ENCODE measurements around the gene TSEN54.

The TSEN54 gene

DNA sequence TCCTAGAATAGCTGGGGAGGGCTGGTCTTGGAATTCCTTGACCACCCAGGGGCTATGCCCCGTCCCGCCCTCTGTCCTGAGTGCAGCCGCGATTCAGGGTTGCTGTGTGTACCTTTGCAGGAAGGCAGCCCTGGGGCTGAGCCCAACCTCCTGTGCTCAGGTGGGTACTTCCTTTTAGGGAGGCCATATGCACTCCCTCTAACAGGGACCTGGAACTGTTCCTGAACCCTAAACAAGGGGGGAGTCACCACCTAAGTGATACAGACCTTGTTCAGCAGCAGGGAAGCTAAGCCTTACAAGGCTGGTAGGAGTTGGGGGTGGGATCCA lies 33.8 kb downstream of the TSEN54 start:
- Histone ChIP-seq H3K9me3 (ENCODE audit: insufficient read depth, low read length) (no peaks in the 10 kb centered on the region), H3K4me2 (ENCODE audit: low read depth, low read length, poor library complexity, severe bottlenecking) (no peak overlapping the region), H3K27me3 (ENCODE audit: low read length) (no peaks in the 10 kb centered on the region), H3K79me2 (ENCODE audit: insufficient read depth, low read length) (no peaks in the 10 kb centered on the region), H3K27ac (ENCODE audit: low read depth, low read length) (no peak overlapping the region), H3K36me3 (ENCODE audit: low read length) (no peaks in the 10 kb centered on the region), H4K20me1 (ENCODE audit: low read depth, low read length) (no peaks in the 10 kb centered on the region), H3F3A (ENCODE audit: insufficient read depth) (no peaks in the 10 kb centered on the region), H3K9ac (ENCODE audit: low read length) (no peak overlapping the region), H2AFZ (ENCODE audit: low read depth, low read length, severe bottlenecking) (no peak overlapping the region), H3K4me3 (ENCODE audit: insufficient read depth, low read length, poor library complexity, severe bottlenecking) (no peak overlapping the region), H3K9me2 (replicated peaks; ENCODE audit: insufficient read depth, low read length) (no peaks in the 10 kb centered on the region)
- TF ChIP-seq, protein P1, sequence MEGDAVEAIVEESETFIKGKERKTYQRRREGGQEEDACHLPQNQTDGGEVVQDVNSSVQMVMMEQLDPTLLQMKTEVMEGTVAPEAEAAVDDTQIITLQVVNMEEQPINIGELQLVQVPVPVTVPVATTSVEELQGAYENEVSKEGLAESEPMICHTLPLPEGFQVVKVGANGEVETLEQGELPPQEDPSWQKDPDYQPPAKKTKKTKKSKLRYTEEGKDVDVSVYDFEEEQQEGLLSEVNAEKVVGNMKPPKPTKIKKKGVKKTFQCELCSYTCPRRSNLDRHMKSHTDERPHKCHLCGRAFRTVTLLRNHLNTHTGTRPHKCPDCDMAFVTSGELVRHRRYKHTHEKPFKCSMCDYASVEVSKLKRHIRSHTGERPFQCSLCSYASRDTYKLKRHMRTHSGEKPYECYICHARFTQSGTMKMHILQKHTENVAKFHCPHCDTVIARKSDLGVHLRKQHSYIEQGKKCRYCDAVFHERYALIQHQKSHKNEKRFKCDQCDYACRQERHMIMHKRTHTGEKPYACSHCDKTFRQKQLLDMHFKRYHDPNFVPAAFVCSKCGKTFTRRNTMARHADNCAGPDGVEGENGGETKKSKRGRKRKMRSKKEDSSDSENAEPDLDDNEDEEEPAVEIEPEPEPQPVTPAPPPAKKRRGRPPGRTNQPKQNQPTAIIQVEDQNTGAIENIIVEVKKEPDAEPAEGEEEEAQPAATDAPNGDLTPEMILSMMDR (IDR thresholded peaks at IDR 0.05; ENCODE audit: insufficient read depth, low read length, poor library complexity, severe bottlenecking) = no peak
- no peak for TF ChIP-seq EZH2phosphoT487 (conservative IDR thresholded peaks at IDR 0.05; ENCODE audit: low read length)

DNA sequence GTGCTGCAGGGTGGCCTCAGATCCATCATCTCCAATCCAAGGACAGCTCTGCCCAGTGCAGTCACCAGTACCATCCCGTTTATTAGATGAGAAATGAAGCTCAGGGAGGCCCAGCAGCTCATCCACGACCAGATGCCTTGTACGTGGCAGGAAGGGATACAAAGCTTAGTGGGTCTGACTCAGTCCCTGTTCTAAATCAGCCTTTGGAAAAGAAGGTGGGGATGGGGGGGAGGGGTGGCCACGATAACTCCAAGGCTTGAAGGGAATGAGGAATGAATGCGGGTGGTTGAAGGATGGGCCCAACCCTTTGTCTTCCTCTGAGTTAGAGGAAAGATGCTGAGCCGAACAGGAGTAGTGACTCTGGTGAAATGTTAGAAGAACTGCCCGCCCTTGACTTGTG lies 34.9 kb downstream of the TSEN54 start:
- Histone ChIP-seq H4K20me1 (ENCODE audit: low read depth, low read length) (no peaks in the 10 kb centered on the region), H3K36me3 (ENCODE audit: low read length) (no peaks in the 10 kb centered on the region), H2AFZ (ENCODE audit: low read depth, low read length, severe bottlenecking) (no peak overlapping the region), H3K27me3 (ENCODE audit: low read length) (no peaks in the 10 kb centered on the region), H3K27ac (ENCODE audit: low read depth, low read length) (no peak overlapping the region), H3K4me3 (ENCODE audit: insufficient read depth, low read length, poor library complexity, severe bottlenecking) (no peak overlapping the region), H3K79me2 (ENCODE audit: insufficient read depth, low read length) (no peaks in the 10 kb centered on the region), H3K9me3 (ENCODE audit: insufficient read depth, low read length) (no peaks in the 10 kb centered on the region), H3F3A (ENCODE audit: insufficient read depth) (no peaks in the 10 kb centered on the region), H3K9me2 (replicated peaks; ENCODE audit: insufficient read depth, low read length) (no peaks in the 10 kb centered on the region), H3K9ac (ENCODE audit: low read length) (no peak overlapping the region), H3K4me2 (ENCODE audit: low read depth, low read length, poor library complexity, severe bottlenecking) (no peak overlapping the region)
- TF ChIP-seq, protein P1 (IDR thresholded peaks at IDR 0.05; ENCODE audit: insufficient read depth, low read length, poor library complexity, severe bottlenecking) = no peak
- TF ChIP-seq EZH2phosphoT487 (conservative IDR thresholded peaks at IDR 0.05; ENCODE audit: low read length) = no peak

DNA sequence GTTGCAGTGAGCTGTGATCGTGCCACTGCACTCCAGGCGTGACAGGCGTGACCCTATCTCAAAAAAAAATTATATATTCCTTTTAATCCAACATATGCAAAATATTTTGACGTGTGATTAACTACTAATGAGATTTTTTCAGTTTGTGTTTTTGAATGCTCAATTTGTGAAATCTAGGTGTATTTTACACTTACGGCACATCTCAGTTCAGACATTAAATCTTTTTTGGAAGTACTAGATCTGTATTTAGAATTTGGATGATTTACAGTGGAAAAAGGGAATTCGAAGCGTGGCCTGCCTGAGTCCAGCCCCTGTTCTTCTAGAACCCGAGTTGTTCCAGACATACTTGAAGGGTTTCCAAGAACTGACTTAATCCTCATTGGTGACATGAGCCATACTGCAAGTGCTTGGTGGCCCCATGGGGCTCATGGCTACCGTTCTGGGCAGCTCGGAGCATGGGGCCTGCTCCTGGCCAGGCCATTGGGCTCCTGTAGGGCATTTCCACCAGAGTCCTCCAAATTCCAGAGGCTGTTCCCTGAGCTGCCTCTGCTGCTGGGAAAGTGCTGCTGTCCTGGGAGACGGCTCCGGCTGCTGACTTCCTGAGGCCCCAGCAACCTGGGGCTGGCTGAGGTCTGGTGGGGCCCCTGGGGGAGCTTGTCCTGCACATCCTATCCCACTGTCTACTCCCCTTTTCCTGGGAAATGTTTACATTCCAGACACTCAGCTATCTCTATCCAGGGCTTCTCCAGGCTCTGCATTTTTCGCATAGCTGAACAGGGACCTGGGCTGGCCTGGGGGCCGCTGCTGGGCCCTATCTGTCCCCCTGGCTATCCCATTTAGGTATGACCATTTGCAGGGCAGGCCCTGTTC lies 36.3 kb downstream of the TSEN54 start:
- Histone ChIP-seq H3K4me2 (ENCODE audit: low read depth, low read length, poor library complexity, severe bottlenecking) (no peak overlapping the region), H3K27ac (ENCODE audit: low read depth, low read length) (no peak overlapping the region), H3K9me3 (ENCODE audit: insufficient read depth, low read length) (no peaks in the 10 kb centered on the region), H2AFZ (ENCODE audit: low read depth, low read length, severe bottlenecking) (no peak overlapping the region), H3K27me3 (ENCODE audit: low read length) (no peaks in the 10 kb centered on the region), H3K4me3 (ENCODE audit: insufficient read depth, low read length, poor library complexity, severe bottlenecking) (no peak overlapping the region), H3K79me2 (ENCODE audit: insufficient read depth, low read length) (no peaks in the 10 kb centered on the region), H4K20me1 (ENCODE audit: low read depth, low read length) (no peaks in the 10 kb centered on the region), H3K36me3 (ENCODE audit: low read length) (no peaks in the 10 kb centered on the region), H3F3A (ENCODE audit: insufficient read depth) (no peaks in the 10 kb centered on the region), H3K9ac (ENCODE audit: low read length) (no peak overlapping the region), H3K9me2 (replicated peaks; ENCODE audit: insufficient read depth, low read length) (no peaks in the 10 kb centered on the region)
- TF ChIP-seq EZH2phosphoT487 (conservative IDR thresholded peaks at IDR 0.05; ENCODE audit: low read length) = no peak
- TF ChIP-seq, protein P1 (IDR thresholded peaks at IDR 0.05; ENCODE audit: insufficient read depth, low read length, poor library complexity, severe bottlenecking) = no peak
